ENCODE data around the gene PPP1R27. TPM values are rescaled to one million over a fixed set of nuclear protein-coding genes. Genes with fewer than 3 reads are reported as not detected.

PPP1R27 gene
- total and polyA plus RNA-seq, 8 donors = 0.58 to 2.0 TPM; not detected in 6

- WGBS, 5 donors = 87 to 95% (median 92%) methylated on average over 6 to 12 of the region's 12 CpGs
- no peaks in the 10 kb centered on the region for H3K9me3 ChIP-seq
- no peaks in the 10 kb centered on the region for H3K27me3 ChIP-seq
- intact Hi-C loops (cut with DNase I; ENCODE audit: low total_unique reads) = no loop called here
- peaks cover 84 to 100% (median 100%) of the 10 kb centered on the region in 4 donors for H3K36me3 ChIP-seq
- peaks cover 15 to 35% (median 35%) of the 10 kb centered on the region in 4 donors for H3K4me1 ChIP-seq
- no peak for DNase-seq
- no peak overlapping the region for H3K27ac ChIP-seq
- H3K4me3 ChIP-seq = no peak overlapping the region
- TF ChIP-seq POLR2A (IDR thresholded peaks at IDR 0.05) = no peak
- TF ChIP-seq CTCF (IDR thresholded peaks at IDR 0.05) = no peak
- TF ChIP-seq POLR2AphosphoS5 (IDR thresholded peaks at IDR 0.05) = no peak
- no peak for TF ChIP-seq EP300 (IDR thresholded peaks at IDR 0.05)
Observed at GRCh38 chr17:81852237-81852636, 17.4 kb upstream of the PPP1R27 start.

GRCh38 chr17:81851423-81851822 is 16.6 kb upstream of the PPP1R27 start:
- Histone ChIP-seq H3K9me3 (no peaks in the 10 kb centered on the region), H3K4me3 (no peak overlapping the region), H3K4me1 (peaks cover 11 to 27% (median 27%) of the 10 kb centered on the region in 4 donors), H3K27ac (no peak overlapping the region), H3K36me3 (peaks cover 86 to 100% (median 100%) of the 10 kb centered on the region in 4 donors), H3K27me3 (no peaks in the 10 kb centered on the region)
- no peak for TF ChIP-seq POLR2AphosphoS5 (IDR thresholded peaks at IDR 0.05)
- no peak for TF ChIP-seq POLR2A (IDR thresholded peaks at IDR 0.05)
- TF ChIP-seq EP300 (IDR thresholded peaks at IDR 0.05) = no peak
- no peak for TF ChIP-seq CTCF (IDR thresholded peaks at IDR 0.05)
- WGBS, 5 donors = 92 to 96% (median 94%) methylated on average over 5 to 16 of the region's 16 CpGs
- intact Hi-C loops (cut with DNase I; ENCODE audit: low total_unique reads) = no loop called here
- DNase-seq = no peak

GRCh38 chr17:81849457-81849856 is 14.6 kb upstream of the PPP1R27 start:
- no peak for DNase-seq
- TF ChIP-seq EP300 (IDR thresholded peaks at IDR 0.05) (no peak), POLR2AphosphoS5 (IDR thresholded peaks at IDR 0.05) (no peak), POLR2A (IDR thresholded peaks at IDR 0.05) (no peak), CTCF (IDR thresholded peaks at IDR 0.05) (no peak)
- H3K36me3 ChIP-seq = peaks cover 89 to 100% (median 100%) of the 10 kb centered on the region in 4 donors
- 92 to 95% (median 94%) methylated on average over 12 of the region's 12 CpGs for WGBS, 5 donors
- H3K4me3 ChIP-seq = no peak overlapping the region
- intact Hi-C loops (cut with DNase I; ENCODE audit: low total_unique reads) = no loop called here
- peaks cover 0 to 7% (median 7%) of the 10 kb centered on the region in 4 donors for H3K4me1 ChIP-seq
- no peak overlapping the region for H3K27ac ChIP-seq
- H3K27me3 ChIP-seq = no peaks in the 10 kb centered on the region
- H3K9me3 ChIP-seq = no peaks in the 10 kb centered on the region

GRCh38 chr17:81846743-81847689 is 12.2 kb upstream of the PPP1R27 start:
- intact Hi-C loops (cut with DNase I; ENCODE audit: low total_unique reads) = no loop called here
- DNase-seq = no peak
- Histone ChIP-seq H3K4me3 (no peak overlapping the region), H3K36me3 (peaks cover 86 to 100% (median 97%) of the 10 kb centered on the region in 4 donors), H3K27me3 (no peaks in the 10 kb centered on the region), H3K9me3 (no peaks in the 10 kb centered on the region), H3K27ac (no peak overlapping the region), H3K4me1 (peaks cover 0 to 4% (median under 1%) of the 10 kb centered on the region in 4 donors)
- 82 to 88% (median 84%) methylated on average over 21 to 24 of the region's 24 CpGs for WGBS, 5 donors
- TF ChIP-seq POLR2A (IDR thresholded peaks at IDR 0.05) (no peak), CTCF (IDR thresholded peaks at IDR 0.05) (no peak), EP300 (IDR thresholded peaks at IDR 0.05) (no peak)
